IMR-90 (cell line): Measurements from ENCODE around the gene THRB. TPM values are rescaled to one million over a fixed set of nuclear protein-coding genes. Genes with fewer than 3 reads are reported as not detected.

Experiments used
- ATAC-seq: fragments of 200-7000 bp; cut with Tn5 transposase; 2 replicates; pipeline ENCODE4 v1.9.1; 2020; ENCODE audit warnings: low read depth, mild to moderate bottlenecking, moderate library complexity
- BruUV-seq: library from RNA; stranded (reverse); fragments of 400-500 nt; replicated peaks from 2 replicates; lab custom pipeline; 2021; lab: Mats Ljungman, UMichigan
- CTCF ChIA-PET: fragments of 300-600 bp; formaldehyde crosslinking; extraction: SDS; loops from one replicate; lab custom pipeline; 2021; ENCODE audit warnings: antibody characterized with exemption; lab: Yijun Ruan, JAX
- POLR2A ChIA-PET: fragments of 300-600 bp; sonication (Branson Sonifier 250); formaldehyde crosslinking; loops from one replicate; lab custom pipeline; 2022; ENCODE audit warnings: antibody characterized with exemption; ENCODE audit not compliant: unreplicated experiment; lab: Charles Lee
- DNase-seq: peaks from one replicate; pipeline ENCODE4 v3.0.0; 2013
- H2AFZ ChIP-seq: replicated peaks from 2 replicates; pipeline ENCODE3; 2013; ENCODE audit warnings: low read length, mild to moderate bottlenecking; ENCODE audit not compliant: poor library complexity
- H2AK5ac ChIP-seq: 2 replicates; pipeline ENCODE4 v1.6.1; 2013; ENCODE audit warnings: low read depth, low read length, inconsistent platforms
- H2AK9ac ChIP-seq: replicated peaks from 2 replicates; pipeline ENCODE3; 2013; ENCODE audit warnings: mild to moderate bottlenecking, low read depth, low read length, moderate library complexity; ENCODE audit not compliant: poor library complexity
- H2BK120ac ChIP-seq: 2 replicates; pipeline ENCODE4 v1.6.1; 2013; ENCODE audit warnings: low read depth, low read length, inconsistent platforms
- H2BK15ac ChIP-seq: 3 replicates; pipeline ENCODE4 v1.6.1; 2013; ENCODE audit warnings: low read depth, low read length, inconsistent platforms
- H2BK20ac ChIP-seq: 2 replicates; pipeline ENCODE4 v1.6.1; 2013; ENCODE audit warnings: low read depth, mild to moderate bottlenecking, inconsistent platforms, low read length, moderate library complexity
- H2BK5ac ChIP-seq: 2 replicates; pipeline ENCODE4 v1.6.1; 2013; ENCODE audit warnings: mild to moderate bottlenecking, low read depth, low read length, inconsistent platforms; ENCODE audit not compliant: poor library complexity, severe bottlenecking
- H3K14ac ChIP-seq: replicated peaks from 2 replicates; pipeline ENCODE4 v1.6.1; 2013; ENCODE audit warnings: low read depth, low read length, inconsistent platforms
- H3K18ac ChIP-seq: 2 replicates; pipeline ENCODE4 v1.6.1; 2013; ENCODE audit warnings: low read depth, low read length, control low read depth
- H3K23ac ChIP-seq: 2 replicates; pipeline ENCODE4 v1.6.1; 2013; ENCODE audit warnings: low read depth, low read length, inconsistent platforms
- H3K27ac ChIP-seq: 2 replicates; pipeline ENCODE4 v1.5.1; 2013; ENCODE audit warnings: mild to moderate bottlenecking, control low read depth, low read length; ENCODE audit not compliant: insufficient read depth
- H3K27me3 ChIP-seq: 2 replicates; pipeline ENCODE4 v1.6.1; 2013; ENCODE audit warnings: low read length; ENCODE audit not compliant: control insufficient read depth, insufficient read depth
- H3K36me3 ChIP-seq: 2 replicates; pipeline ENCODE4 v1.6.1; 2013; ENCODE audit warnings: low read length, mixed read lengths; ENCODE audit not compliant: control insufficient read depth, insufficient read depth
- H3K4ac ChIP-seq: 2 replicates; pipeline ENCODE4 v1.6.1; 2013; ENCODE audit warnings: low read depth, low read length, inconsistent platforms
- H3K4me1 ChIP-seq: 2 replicates; pipeline ENCODE4 v1.6.1; 2013; ENCODE audit warnings: low read length, mixed read lengths; ENCODE audit not compliant: control insufficient read depth, insufficient read depth
- H3K4me2 ChIP-seq: 2 replicates; pipeline ENCODE4 v1.6.1; 2013; ENCODE audit warnings: low read depth, mild to moderate bottlenecking, control low read depth, low read length, moderate library complexity
- H3K4me3 ChIP-seq: 2 replicates; pipeline ENCODE4 v1.5.1; 2013; ENCODE audit warnings: low read depth, mild to moderate bottlenecking, control low read depth, low read length, moderate library complexity; ENCODE audit not compliant: insufficient read depth
- H3K56ac ChIP-seq: 2 replicates; pipeline ENCODE4 v1.6.1; 2013; ENCODE audit warnings: low read length, inconsistent platforms; ENCODE audit not compliant: insufficient read depth; ENCODE audit errors: extremely low read depth
- H3K79me1 ChIP-seq, 2 experiments: 2 replicates each; pipeline ENCODE4 v1.6.1; 2013; ENCODE audit warnings: low read length in 2 of 2, inconsistent platforms in 1 of 2, low read depth in 1 of 2
- H3K9ac ChIP-seq: 2 replicates; pipeline ENCODE4 v1.6.1; 2013; ENCODE audit warnings: low read depth, low read length, control low read depth
- H3K9me1 ChIP-seq: 2 replicates; pipeline ENCODE4 v1.6.1; 2013; ENCODE audit warnings: low read length, inconsistent platforms; ENCODE audit not compliant: insufficient read depth
- H3K9me3 ChIP-seq: 2 replicates; pipeline ENCODE4 v1.6.1; 2013; ENCODE audit warnings: low read length; ENCODE audit not compliant: control insufficient read depth, insufficient read depth
- H4K20me1 ChIP-seq: 2 replicates; pipeline ENCODE4 v1.6.1; 2013; ENCODE audit warnings: low read length, inconsistent platforms; ENCODE audit not compliant: insufficient read depth
- H4K5ac ChIP-seq: 2 replicates; pipeline ENCODE4 v1.6.1; 2013; ENCODE audit warnings: mild to moderate bottlenecking, low read depth, low read length, control low read depth
- H4K8ac ChIP-seq, 2 experiments: 2 replicates each; pipeline ENCODE4 v1.6.1; 2013; ENCODE audit warnings: low read depth in 2 of 2, low read length in 2 of 2, control low read depth in 1 of 2, inconsistent platforms in 1 of 2
- H4K91ac ChIP-seq: 2 replicates; pipeline ENCODE4 v1.6.1; 2013; ENCODE audit warnings: low read depth, low read length, inconsistent platforms; ENCODE audit not compliant: insufficient read depth
- BHLHE40 ChIP-seq: fragments of 150-350 bp; IDR thresholded peaks from 2 replicates; pipeline ENCODE4 v1.6.1; 2016; ENCODE audit warnings: mild to moderate bottlenecking, low read depth, low read length
- CEBPB ChIP-seq: IDR thresholded peaks from 2 replicates; pipeline ENCODE4 v1.6.1; 2012; ENCODE audit warnings: low read depth, low read length, improper control_type of control experiment
- FOS ChIP-seq: fragments of 150-350 bp; IDR thresholded peaks from 2 replicates; pipeline ENCODE4 v1.6.1; 2016; ENCODE audit warnings: low read depth, low read length
- MAFK ChIP-seq: IDR thresholded peaks from 2 replicates; pipeline ENCODE4 v1.6.1; 2012; ENCODE audit warnings: low read depth, low read length, improper control_type of control experiment
- MAZ ChIP-seq: IDR thresholded peaks from 2 replicates; pipeline ENCODE4 v1.6.1; 2012; ENCODE audit warnings: low read depth, mild to moderate bottlenecking, low read length, improper control_type of control experiment, moderate library complexity, borderline replicate concordance
- MXI1 ChIP-seq: IDR thresholded peaks from 2 replicates; pipeline ENCODE4 v1.6.1; 2012; ENCODE audit warnings: low read depth, mild to moderate bottlenecking, low read length, moderate library complexity, borderline replicate concordance
- POLR2A ChIP-seq: IDR thresholded peaks from 2 replicates; pipeline ENCODE4 v1.6.1; 2012; ENCODE audit warnings: mild to moderate bottlenecking, low read depth, low read length
- RFX5 ChIP-seq: IDR thresholded peaks from 2 replicates; pipeline ENCODE4 v1.8.0; 2012; ENCODE audit warnings: low read depth, mild to moderate bottlenecking, low read length, moderate library complexity
- SMC3 ChIP-seq: fragments of 150-350 bp; IDR thresholded peaks from 2 replicates; pipeline ENCODE4 v1.6.1; 2016; ENCODE audit warnings: low read depth, mild to moderate bottlenecking, antibody characterized with exemption, low read length, moderate library complexity
- dilution Hi-C: fragments of 300-500 bp; cut with HindIII; formaldehyde crosslinking; loops from one replicate; pipeline ENCODE4 v1.14.3; 2018; ENCODE audit warnings: low sequenced_read_pairs; ENCODE audit not compliant: unreplicated experiment
- in situ Hi-C: fragments of 300-500 bp; cut with MboI; formaldehyde crosslinking; loops from 3 replicates; pipeline ENCODE4 v1.14.3; 2019; ENCODE audit warnings: low sequenced_read_pairs, inconsistent platforms, mixed read lengths
- intact Hi-C: fragments of 100-400 bp; cut with micrococcal nuclease; formaldehyde crosslinking; loops from 2 replicates; pipeline ENCODE4 v1.10.0; 2022
- polyA plus RNA-seq, 3 experiments: library from polyadenylated mRNA; depleted of rRNA; stranded (reverse); fragments of >200 nt; gene quantifications; 2 replicates each; pipeline ENCODE4 v1.2.3, GENCODE V29; 2012; ENCODE audit warnings: low replicate concordance in 1 of 3
- total RNA-seq: library from RNA; depleted of rRNA; stranded (reverse); fragments of >200 nt; gene quantifications from 2 replicates; pipeline ENCODE4 v1.2.3, GENCODE V29; 2012
- TF ChIP-seq, protein P1 (sequence below): fragments of 150-350 bp; IDR thresholded peaks from 2 replicates; pipeline ENCODE4 v1.6.1; 2016; ENCODE audit warnings: low read depth, mild to moderate bottlenecking, low read length, moderate library complexity, borderline replicate concordance
- TF ChIP-seq, protein P2 (sequence below): fragments of 150-350 bp; IDR thresholded peaks from 2 replicates; pipeline ENCODE4 v1.6.1; 2017; ENCODE audit warnings: mild to moderate bottlenecking, antibody characterized with exemption, low read length, low read depth

THRB gene
- total and polyA plus RNA-seq, 2 of the 4 experiments (the other 2 are of a cell fraction), result under 0.01 TPM; not detected in 1

DNA sequence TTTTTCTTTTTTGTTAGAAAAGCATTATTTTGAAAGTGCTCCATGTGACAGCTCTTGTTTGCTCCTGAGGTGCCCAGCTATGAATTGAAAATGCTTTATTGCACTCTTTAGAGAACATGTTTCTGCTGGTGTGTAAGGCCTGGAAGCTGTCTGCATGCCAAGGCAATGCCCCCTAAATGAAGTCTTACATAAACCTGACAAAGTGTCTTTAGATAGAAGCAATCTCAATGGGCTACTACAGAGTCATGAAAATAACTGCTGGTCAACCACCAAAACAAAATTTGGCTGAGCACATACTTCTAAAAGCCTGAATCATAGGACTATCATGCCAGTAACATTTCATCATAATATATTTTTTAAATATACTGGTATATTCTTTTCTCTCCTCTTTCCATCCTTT lies 178.7 kb downstream of the THRB start:
- Histone ChIP-seq H4K91ac (no peak overlapping the region), H2AK5ac (no peak overlapping the region), H3K9ac (no peak overlapping the region), H3K4me3 (no peak overlapping the region), H2AK9ac (no peak overlapping the region), H3K18ac (no peak overlapping the region), H3K4me2 (no peak overlapping the region), H3K36me3 (no peaks in the 10 kb centered on the region), H3K27me3 (no peaks in the 10 kb centered on the region), H3K4me1 (no peaks in the 10 kb centered on the region), H2BK5ac (no peak overlapping the region), H3K23ac (no peak overlapping the region), H2AFZ (no peak overlapping the region), H2BK20ac (no peak overlapping the region), H3K27ac (no peak overlapping the region), H3K56ac (no peak overlapping the region), H4K8ac (no peak overlapping the region), H3K79me1 (no peaks in the 10 kb centered on the region), H3K14ac (no peak overlapping the region), H3K9me1 (no peaks in the 10 kb centered on the region), H4K5ac (no peak overlapping the region), H4K20me1 (no peaks in the 10 kb centered on the region), H3K4ac (no peak overlapping the region), H3K9me3 (no peaks in the 10 kb centered on the region), H2BK15ac (no peak overlapping the region), H2BK120ac (no peak overlapping the region)
- ATAC-seq (no peak), DNase-seq (no peak)
- in situ Hi-C loops, result no loop called here
- BruUV-seq, result no TSS peak
- TF ChIP-seq BHLHE40, result no peak
- no peak for TF ChIP-seq RFX5
- TF ChIP-seq FOS, result no peak
- TF ChIP-seq MXI1, result no peak
- TF ChIP-seq SMC3, result no peak
- TF ChIP-seq POLR2A, result no peak
- no peak for TF ChIP-seq MAFK
- TF ChIP-seq, protein P1, sequence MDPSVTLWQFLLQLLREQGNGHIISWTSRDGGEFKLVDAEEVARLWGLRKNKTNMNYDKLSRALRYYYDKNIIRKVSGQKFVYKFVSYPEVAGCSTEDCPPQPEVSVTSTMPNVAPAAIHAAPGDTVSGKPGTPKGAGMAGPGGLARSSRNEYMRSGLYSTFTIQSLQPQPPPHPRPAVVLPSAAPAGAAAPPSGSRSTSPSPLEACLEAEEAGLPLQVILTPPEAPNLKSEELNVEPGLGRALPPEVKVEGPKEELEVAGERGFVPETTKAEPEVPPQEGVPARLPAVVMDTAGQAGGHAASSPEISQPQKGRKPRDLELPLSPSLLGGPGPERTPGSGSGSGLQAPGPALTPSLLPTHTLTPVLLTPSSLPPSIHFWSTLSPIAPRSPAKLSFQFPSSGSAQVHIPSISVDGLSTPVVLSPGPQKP, result no peak
- TF ChIP-seq MAZ, result no peak
- no peak for TF ChIP-seq CEBPB
- TF ChIP-seq, protein P2, sequence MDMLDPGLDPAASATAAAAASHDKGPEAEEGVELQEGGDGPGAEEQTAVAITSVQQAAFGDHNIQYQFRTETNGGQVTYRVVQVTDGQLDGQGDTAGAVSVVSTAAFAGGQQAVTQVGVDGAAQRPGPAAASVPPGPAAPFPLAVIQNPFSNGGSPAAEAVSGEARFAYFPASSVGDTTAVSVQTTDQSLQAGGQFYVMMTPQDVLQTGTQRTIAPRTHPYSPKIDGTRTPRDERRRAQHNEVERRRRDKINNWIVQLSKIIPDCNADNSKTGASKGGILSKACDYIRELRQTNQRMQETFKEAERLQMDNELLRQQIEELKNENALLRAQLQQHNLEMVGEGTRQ, result no peak
- CTCF ChIA-PET, result no interaction called here
- dilution Hi-C loops, result no loop called here
- POLR2A ChIA-PET, result no interaction called here
- intact Hi-C loops, result no loop called here
